ENCODE results near the gene C2orf92.

C2orf92 gene

DNA sequence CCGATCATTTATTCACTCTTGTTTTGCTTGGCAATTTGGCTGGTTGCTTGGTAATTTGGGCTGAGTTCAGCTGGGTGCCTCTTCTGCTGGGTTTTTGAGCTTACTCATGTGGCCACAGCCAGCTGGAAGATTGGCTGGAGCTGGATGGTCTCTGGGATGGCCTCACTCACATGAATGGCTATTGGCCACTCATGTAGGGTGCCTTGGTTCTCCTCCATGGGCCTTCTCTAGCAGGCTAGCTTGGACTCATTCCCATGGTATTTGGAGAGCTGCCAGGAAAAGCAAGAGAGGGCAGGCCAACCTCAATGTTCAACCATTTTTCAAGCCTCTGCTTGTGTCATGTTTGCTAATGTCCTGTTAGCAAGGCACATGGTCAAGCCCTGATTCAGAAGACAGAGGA is 60.7 kb downstream of the C2orf92 start:
- DNase-seq (ENCODE audit: low read depth), result no peak

DNA sequence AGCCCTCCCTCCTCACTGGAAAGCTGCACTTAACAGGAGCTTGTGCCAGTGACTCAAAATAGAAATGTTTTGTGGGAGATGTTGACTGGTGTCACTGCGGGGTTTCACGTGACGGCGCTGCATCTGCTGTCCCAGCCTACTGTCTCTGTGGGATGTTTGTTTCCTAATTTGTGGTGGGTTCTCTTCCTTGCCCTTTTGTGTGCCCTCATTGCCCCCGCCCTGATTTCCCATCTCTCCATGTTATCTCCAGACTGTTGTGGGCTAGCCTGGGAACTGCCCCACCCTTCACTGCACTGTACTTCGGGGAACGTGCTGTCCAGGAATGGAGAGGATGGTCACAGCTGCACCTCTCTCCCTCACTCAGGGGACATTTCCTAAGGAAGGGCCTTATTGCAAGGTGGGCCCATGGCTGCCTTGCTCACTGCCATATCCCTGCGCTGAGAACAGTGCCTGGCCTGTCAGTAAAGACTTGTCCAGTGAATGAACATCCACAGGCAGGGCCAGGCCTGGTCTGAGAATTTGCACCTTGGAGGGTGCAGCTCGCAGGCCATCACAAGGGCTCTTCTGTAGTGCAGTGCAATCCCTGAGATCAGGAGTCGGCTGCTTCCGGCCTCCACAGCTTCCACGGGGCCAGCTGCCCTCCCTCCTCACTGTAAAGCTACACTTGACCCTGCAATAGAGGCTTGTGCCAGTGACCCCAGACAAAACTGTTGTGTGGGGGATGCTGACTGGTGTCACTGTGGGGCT is 61.9 kb downstream of the C2orf92 start:
- DNase-seq (ENCODE audit: low read depth), result no peak

DNA sequence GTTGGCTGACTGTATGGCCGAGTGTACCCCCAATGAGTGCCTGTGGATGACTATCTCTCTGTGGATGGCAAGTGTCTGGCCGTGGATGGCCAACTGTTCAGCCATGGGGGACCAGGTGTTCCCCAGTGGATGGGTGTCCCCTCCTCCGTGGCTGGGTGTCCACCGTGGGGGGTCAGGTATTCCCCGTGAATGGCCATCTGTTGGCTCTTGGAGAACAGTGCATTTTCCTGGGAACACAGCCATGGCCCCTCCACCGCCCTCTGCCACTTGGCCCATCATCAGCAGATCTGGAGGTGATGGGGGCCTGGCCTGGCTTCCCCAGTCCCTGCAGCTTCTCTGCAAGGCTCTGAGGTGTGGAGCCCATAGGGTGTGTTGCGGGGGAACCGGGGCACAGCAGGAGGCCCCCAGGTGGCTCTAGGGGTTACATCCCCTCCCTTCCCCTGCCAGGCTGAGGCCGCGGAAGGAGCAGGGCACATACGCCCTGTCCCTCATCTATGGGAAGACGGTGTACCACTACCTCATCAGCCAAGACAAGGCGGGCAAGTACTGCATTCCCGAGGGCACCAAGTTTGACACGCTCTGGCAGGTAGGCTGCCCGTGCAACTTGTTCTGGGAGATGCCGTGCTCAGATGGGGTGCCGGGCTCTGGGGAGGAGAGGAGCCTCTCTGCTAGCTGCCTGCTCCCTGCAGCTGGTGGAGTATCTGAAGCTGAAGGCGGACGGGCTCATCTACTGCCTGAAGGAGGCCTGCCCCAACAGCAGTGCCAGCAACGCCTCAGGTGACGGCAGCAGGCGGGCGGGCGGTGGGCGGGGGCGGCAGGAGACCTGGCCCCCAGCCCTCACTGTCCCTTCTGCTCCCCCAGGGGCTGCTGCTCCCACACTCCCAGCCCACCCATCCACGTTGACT is 63.2 kb downstream of the C2orf92 start:
- no peak for DNase-seq (ENCODE audit: low read depth)

DNA sequence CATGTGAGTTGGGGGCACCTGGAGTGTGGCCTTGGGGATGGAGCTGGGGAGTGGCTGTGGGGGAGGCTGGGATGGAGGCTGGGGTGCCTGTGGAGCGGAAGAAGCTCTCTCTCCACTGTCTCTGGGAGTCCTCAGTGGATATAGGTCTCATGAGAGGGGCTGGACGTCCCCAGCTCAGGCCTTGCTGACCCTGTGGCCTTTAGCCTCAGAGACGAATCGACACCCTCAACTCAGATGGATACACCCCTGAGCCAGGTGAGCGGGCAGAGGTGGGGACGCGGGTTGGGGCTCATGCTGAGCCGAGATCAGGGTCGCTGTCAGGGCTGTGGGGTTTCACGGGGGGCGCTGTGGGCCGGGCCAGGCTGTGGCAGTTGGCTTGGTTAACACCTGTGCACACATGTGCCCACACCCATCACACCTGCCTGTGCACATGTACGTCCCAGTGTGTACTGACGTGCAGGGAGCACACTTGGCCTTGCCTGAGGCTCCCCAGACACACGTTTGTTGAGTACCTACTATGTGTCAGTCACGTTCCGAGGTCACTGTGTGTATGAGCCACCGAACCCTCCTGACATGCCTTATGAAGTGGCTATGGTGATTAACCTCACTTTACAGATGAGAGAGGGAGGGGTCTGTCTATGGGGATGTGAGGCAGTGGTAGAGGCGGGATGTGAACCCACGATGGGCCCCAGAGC is 64.0 kb downstream of the C2orf92 start:
- no peak for DNase-seq (ENCODE audit: low read depth)

DNA sequence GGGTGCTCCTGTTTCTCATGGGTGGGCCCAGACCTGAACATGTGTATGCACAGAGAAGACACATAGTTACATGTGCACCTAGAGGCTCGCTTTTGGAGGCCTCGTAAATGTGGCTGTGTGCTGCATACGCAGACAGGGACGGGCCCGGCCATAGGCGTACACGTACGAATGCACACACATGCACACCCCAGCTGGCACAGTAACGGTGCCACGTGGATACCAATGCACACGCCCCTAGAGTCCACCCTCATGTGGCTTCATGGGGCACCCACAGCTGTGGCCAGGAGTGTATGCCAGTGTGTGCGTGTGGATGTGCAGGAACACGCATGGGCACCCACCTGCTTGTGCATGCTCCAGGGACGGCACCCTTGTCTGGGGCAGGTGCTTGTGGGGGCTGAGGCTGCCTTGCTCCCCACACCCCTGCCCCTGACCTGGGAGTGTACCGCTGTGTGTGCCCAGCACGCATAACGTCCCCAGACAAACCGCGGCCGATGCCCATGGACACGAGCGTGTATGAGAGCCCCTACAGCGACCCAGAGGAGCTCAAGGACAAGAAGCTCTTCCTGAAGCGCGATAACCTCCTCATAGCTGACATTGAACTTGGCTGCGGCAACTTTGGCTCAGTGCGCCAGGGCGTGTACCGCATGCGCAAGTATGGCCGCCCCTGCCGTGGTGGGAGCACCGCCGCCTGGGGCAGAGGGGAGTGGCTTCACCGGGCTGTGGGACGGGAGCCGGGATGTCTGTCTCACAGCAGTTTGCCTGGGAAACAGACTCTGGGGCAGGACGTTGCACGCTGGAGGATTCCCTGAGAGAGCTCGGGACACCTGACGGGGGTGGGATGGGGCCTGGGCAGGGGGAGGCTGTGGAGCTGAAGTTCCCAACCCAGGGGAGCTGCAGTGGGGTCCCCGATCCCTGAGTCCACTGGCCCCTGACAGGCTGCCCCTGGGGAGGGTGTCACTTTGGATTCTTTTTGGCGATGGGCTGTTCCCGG is 64.8 kb downstream of the C2orf92 start:
- DNase-seq (ENCODE audit: low read depth), result no peak

DNA sequence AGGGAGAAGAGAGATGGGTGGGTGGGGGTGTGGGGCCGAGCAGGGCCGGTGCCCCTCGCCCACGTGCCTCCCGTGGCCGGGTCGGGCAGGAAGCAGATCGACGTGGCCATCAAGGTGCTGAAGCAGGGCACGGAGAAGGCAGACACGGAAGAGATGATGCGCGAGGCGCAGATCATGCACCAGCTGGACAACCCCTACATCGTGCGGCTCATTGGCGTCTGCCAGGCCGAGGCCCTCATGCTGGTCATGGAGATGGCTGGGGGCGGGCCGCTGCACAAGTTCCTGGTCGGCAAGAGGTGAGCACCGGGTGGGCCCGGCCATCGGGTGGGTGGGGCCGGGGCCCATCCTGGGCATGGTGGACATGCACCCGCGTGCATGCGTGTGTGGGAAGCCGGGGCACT is 65.6 kb downstream of the C2orf92 start:
- no peak for DNase-seq (ENCODE audit: low read depth)

DNA sequence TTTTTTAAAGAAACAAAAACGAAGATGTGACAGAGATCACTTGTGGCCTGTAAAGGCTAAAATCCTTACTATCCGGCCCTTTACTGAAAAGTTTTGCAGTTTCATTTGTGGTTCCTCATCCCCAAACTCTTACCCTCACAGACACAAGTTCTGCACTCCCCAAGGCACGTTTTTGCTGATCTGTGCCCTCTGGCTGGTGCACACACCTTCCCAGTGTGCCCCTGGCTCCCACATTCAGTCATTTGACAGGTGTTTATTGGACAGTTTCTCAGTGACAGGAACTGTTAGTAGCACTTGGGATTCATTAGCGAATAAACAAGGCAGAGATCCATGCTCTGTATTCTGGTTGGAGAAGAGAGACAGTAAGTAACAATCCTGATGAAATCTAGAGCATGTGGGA is 66.7 kb downstream of the C2orf92 start:
- no peak for DNase-seq (ENCODE audit: low read depth)

DNA sequence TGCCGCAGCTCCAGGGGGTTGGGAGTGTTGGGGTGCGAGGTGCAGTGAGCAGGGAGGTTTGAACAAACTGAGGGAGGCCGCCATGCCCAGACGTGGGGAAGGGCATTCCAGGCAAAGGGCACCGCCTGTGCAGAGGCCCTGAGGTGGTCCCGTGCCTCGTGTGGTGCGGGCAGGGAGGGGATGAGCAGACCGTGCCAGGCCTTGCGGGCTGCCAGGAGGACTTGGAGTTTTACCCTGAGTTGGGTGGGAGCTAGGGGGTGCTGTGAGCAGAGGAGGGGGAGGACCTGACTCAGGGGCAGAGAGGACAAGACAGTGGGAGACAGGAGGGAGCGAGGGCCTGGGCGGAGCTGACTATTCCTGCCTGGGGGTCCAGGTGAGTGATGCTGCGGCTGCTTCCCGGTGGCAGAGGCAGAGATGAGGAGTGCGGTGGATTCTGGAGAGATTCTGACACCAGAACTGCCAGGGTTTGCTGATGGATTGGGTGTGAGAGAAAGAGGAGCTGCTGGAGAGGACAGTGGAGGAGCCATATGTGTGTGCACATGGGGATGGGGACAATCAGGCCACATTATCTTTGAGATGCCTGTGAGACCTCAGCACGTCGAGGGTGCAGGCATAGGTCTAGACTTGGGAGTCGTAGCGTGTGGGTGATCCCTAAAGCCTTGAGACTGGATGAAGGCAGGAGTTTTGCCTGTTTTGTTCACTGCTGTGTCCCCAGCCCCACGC is 67.3 kb downstream of the C2orf92 start:
- no peak for DNase-seq (ENCODE audit: low read depth)

DNA sequence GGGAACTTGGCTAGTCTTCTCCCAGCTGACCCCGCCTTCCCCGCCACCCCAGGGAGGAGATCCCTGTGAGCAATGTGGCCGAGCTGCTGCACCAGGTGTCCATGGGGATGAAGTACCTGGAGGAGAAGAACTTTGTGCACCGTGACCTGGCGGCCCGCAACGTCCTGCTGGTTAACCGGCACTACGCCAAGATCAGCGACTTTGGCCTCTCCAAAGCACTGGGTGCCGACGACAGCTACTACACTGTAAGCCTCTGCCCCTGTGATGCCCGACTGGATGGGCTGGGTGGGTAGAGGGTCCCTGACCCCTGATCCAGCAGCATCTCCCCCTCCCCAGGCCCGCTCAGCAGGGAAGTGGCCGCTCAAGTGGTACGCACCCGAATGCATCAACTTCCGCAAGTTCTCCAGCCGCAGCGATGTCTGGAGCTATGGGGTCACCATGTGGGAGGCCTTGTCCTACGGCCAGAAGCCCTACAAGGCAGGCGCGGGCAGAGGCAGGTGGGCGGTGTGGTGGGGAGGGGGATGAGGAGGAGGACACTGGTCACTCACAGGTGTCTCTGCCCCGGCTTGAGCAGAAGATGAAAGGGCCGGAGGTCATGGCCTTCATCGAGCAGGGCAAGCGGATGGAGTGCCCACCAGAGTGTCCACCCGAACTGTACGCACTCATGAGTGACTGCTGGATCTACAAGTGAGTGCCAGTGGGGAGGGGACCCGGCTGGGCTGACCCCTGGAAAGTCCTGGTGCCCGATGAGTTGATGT is 68.1 kb downstream of the C2orf92 start:
- no peak for DNase-seq (ENCODE audit: low read depth)

DNA sequence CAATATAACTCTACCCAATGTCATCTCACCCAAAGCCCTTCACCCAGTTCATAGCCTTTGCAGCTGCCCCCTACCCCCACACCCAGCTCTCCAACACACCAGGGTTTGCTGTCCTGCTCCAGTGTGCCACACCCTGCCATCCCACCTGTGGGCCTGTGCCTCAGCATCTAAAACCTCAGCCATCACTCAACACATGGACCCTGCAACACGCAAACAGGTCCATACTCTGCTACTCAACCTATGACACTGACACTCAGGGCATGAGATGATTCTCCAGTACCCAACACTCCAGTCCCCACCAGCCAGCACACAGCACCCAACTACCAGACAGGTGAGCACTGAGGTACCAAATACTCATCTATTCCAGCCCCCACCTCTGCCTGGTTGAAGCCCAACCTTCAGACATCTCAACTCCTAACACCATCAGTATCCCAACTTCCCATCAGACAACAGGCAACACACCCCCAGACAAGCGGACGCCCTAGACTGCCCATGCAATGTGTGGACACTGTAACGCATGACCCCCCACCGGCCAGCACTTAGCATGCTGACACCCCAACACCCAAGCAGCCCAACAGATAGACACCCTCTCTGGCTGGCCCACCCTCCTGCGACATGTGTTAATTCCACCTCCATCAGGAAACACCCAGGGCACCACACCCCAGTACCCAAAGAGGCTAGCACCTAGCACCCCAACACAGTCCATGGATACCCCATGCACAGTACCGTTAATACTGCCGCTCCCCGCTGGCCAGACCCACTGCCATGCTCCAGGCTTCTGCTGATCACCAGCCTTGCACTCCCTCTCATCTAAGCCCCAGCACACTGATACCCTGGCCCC is 68.9 kb downstream of the C2orf92 start:
- no peak for DNase-seq (ENCODE audit: low read depth)

DNA sequence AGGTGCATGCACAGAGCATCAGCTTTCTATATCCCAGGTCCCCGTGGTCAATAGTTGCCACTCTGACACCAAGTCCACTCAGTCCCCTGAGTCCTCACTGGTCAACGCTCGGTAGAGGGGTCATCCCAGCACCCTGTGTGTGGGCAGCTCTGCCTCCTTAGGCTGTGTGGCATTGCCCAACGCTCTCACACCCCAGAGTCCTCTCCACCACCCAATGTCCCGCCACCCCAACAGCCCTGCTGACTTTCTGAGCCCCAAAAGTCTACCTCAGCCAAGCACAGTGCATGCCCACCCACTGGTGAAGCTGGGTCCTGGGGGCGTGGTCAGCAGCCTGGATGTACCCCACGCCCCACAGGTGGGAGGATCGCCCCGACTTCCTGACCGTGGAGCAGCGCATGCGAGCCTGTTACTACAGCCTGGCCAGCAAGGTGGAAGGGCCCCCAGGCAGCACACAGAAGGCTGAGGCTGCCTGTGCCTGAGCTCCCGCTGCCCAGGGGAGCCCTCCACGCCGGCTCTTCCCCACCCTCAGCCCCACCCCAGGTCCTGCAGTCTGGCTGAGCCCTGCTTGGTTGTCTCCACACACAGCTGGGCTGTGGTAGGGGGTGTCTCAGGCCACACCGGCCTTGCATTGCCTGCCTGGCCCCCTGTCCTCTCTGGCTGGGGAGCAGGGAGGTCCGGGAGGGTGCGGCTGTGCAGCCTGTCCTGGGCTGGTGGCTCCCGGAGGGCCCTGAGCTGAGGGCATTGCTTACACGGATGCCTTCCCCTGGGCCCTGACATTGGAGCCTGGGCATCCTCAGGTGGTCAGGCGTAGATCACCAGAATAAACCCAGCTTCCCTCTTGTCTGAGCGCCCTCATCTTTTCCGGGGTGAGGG is 69.7 kb downstream of the C2orf92 start:
- no peak for DNase-seq (ENCODE audit: low read depth)

DNA sequence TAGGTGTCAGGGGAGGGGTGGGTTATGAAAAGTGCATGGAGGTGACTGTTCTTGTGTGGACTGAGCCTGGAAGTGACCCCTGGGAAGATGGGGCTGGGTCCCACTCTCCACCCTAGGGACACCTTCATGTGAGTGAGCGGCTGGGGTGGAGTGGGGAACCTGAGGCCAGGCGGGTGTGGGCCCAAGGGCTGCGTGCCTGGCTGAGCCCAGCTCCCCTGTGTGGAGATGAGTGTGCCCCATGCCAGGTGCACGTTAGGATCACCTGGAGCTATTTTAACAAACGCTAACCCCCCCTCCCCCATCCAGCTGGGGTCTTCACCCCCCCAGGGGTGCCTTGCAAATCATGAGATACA is 70.4 kb downstream of the C2orf92 start:
- DNase-seq (ENCODE audit: low read depth), result no peak

DNA sequence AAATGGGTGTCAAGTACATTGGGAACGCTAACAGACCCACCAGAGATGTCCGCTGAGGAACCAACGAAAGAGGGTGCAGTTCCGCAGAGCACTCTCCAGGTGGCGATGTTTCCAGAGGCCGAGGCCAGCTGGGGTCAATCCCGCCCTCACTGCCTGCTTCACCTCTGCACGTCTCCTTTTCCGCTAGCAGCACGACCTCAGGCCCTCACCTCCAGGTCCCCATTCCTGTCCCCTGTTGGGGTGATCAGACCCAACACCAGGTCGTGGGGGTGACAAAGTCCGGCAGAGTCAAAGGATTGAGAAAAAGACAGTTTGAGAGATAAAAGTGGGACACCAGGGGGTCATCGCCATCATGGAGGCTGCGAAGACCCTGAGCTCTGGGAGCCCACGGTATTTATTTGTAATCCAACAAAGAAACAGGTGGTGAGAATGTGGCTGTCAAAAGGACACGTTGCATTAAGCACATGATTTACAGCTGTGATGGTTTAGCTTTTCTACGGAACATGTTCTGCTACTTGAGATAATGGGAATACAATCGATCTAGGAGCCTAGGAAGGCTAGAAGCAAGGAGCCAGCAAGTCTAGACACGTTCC is 71.2 kb downstream of the C2orf92 start:
- DNase-seq (ENCODE audit: low read depth), result no peak

DNA sequence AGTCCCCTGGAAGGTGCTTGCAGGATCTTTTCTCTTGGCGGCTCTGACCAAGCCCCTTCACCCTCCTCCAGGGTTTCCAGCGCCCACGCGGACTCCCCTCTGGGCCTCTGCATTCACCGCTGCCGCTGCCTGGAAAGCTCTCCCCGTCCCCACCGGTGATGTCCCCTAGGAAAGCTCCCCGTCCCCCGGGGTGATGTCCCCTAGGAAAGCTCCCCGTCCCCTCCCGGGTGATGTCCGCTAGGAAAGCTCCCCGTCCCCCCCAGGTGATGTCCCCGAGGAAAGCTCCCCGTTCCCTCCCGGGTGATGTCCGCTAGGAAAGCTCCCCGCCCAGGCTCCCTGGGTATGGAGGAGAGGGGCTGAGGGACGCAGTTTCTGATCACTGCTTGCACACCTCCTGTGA is 71.7 kb downstream of the C2orf92 start:
- no peak for DNase-seq (ENCODE audit: low read depth)

DNA sequence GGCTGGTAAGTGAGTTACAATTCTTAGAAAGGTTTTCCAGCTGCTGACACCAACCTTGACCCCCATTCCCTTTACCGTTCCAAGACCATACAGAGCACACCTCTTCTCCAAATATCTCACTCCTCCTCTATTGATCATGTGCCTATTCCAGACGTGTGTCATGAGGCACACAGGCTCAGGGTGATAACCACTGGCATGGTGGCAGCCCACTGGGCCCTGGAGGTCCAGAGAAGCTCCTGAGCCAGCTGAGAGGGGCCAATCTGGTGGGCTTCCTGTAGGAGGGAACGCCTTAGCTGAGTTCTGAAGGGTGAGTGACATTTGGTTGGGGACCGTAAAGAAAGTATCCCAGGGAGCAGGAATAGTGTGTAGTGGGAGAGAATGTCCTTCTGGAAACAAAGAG is 72.2 kb downstream of the C2orf92 start:
- no peak for DNase-seq (ENCODE audit: low read depth)

DNA sequence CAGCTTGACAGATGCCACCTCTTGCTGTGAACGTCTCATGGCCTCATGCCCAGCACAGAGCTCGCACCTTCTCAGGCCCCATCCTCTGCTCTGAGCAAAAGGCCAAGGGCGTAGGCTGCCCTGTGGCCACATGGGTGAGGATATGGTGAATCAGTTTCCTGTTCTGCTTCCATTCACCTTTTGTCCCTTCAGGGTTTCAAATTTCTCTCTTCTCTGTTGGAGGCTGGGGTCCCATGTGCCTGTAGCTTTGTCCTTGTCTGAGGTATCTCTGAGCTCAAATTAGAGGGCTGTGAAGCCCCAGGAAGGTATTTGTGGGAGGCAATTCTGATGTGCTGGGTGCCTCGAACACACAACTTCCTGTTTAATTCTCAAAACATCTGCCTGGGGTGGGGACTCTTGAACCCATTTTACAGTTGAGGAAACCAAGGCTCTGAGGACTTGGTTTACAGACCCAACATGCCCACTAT is 72.9 kb downstream of the C2orf92 start:
- DNase-seq (ENCODE audit: low read depth), result no peak

DNA sequence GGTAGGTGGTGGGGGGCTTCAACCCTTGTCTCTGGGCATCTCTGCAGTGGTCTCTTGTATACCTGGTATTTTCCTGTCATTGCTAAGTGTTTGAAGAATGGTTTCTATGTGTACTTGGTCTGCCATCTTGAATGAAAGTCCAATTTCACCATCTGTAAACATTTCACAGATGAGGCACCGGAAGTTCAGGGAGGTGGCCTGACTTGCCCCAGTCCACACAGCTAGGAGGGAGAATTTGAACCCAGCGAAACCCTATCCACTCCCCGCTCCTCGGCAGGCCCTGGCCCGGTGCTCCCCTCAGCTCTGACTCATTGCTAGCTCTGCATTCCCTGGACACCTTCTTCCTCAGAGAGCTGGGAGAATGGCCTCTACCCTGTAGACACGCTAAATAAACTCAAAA is 74.4 kb downstream of the C2orf92 start:
- no peak for DNase-seq (ENCODE audit: low read depth)

All from fibroblast of the conjunctiva (primary cell).